NCI-H82 (cell line): Measurements from ENCODE around the gene RCOR3.
"Not testable (repeated sequence)": the region's sequence is repeated elsewhere in the genome, so short reads cannot be mapped to it uniquely, and the experiment has no call there.

ENCODE experiments used
- DNase-seq: peaks from one replicate; lab custom pipeline; 2025; lab: John Stamatoyannopoulos, UW

The RCOR3 gene

DNA sequence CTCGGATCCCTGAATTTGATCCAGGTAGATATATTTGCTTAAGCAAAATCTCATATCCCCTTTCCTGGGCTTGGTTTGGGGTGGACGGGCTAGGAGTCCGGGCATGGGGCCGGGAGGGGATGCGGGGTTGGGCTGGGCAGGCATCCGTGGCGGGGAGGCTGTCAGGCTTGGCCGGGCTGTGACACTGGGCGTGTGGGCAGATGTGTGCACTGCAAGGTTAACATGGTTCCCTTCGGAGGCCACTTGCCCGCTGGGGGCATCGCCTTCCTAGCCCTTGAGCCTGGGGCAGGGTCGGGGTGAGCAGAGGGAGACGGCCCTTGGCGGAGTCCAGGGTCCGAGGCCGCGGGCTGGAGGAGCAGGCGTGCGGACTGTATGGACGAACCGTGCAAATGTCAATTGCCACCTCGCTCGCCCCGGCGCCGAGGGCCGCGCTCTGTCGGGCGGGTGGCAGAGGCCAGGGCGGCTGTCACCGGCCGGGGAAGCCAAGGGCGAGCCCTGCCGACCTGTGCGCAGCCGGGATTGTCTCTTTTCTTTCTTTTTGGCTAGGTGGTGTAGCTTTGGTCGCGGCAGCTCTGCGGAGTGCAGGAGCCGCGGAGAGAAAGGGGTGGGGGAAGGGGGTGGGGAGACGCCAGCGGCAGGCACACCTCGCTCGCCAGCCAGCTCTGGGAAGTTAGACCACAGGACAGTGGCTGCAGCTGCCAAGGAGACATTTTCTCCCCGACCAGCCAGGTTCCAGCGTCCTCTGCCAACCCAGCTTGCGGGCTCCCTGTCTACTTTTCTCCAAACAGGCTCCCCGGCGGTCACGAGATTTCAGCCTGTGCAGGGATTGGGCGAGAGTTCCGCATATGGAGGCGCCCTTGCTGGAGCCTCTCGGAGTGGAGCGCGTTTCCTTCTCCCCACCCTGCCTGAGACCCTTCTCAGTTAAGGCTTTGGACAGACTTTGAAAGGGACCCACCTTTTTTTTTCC lies 1.3 kb downstream of the RCOR3 start:
- DNase-seq, result peak; percentile 89

DNA sequence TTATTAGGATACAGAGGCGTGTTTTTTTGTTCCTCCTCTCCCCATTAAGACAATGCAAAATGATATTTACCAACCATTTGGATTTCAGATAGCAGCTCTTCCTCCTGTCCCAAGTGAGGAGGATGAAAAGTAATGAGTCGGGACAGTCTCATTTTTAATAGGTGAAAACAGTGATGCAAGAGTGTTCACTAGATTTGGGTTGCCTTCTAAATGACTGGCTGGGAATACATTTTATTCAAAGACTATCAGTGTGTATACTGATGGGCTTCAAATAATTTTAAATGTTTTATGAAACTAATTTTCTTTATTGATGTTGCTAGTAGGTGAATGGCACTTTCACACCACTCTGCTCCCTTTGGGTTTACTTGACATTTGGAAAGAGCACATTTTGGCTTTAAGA lies 2.1 kb downstream of the RCOR3 start:
- DNase-seq, result no peak

DNA sequence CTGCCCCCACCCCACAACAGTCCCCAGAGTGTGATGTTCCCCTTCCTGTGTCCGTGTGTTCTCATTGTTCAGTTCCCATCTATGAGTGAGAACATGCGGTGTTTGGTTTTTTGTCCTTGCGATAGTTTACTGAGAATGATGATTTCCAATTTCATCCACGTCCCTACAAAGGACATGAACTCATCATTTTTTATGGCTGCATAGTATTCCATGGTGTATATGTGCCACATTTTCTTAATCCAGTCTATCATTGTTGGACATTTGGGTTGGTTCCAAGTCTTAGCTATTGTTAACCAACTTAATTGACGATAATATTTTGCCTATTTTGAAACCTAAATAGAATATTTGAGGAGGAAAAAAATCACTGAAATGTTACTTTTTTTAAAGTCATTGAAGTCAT lies 3.9 kb downstream of the RCOR3 start:
- not testable (repeated sequence) for DNase-seq

DNA sequence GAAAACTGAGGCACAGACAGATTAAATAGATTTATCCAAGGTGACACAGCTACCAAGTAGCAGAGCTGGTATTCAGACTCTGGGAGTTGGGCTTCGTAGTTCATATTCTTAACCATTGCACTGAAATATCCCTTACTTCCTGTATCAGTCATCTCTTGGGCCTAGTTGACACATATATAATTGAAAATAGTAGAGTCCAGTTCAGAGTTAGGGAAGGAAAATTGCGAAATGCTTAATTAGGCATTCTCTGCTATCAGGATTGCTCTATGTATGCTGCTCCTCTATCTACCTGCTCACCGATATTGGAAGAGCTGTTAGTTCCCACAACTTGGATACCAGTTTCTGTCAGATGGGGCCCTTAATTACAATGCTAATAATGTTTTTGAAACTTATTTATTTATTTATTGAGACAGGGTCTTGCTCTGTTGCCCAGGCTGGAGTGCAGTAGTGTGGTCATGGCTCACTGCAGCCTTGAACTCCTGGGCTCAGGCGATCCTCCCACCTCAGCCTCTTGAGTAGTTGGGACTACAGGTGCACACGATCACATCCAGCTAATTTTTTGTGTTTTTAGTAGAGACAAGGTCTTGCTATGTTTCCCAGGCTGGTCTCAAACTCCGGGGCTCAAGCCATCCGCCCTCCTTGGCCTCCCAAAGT lies 8.2 kb downstream of the RCOR3 start:
- DNase-seq, result no peak

DNA sequence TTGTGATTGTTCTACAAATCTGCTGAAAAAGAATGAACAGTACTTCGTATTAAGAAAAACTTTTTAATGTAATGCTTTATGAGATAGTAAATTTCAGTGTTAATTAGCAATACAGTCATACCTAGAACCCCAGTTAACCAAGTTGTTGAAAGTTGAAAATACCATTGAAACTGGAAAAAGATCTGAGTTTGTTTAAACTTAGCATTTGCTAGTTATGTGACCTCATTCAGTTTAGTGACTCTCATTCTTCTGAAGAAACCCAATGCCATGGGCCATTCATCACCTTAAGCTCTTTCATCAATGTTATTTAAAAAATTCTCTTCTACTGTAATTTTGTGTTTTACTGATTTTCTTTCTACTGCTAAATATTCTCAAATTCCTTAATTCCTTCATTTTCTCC lies 20.2 kb downstream of the RCOR3 start:
- no peak for DNase-seq

DNA sequence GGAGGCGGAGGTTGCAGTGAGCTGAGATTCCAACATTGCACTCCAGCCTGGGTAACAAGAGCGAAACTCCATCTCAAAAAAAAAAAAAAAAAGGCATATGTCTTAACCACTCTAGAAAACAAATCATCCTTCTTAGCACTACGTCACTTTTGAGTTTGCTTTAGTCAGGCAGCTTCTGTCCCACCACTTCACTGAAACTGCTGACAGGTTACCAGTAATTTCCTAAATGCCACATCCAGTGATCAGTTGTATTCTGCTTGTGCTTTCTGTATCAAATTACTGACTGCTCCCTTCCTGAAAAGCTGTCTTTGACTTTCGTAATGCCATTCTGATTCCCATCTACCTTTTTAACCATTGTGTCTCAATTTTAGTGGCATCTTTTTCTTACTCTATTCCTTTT lies 21.7 kb downstream of the RCOR3 start:
- no peak for DNase-seq

DNA sequence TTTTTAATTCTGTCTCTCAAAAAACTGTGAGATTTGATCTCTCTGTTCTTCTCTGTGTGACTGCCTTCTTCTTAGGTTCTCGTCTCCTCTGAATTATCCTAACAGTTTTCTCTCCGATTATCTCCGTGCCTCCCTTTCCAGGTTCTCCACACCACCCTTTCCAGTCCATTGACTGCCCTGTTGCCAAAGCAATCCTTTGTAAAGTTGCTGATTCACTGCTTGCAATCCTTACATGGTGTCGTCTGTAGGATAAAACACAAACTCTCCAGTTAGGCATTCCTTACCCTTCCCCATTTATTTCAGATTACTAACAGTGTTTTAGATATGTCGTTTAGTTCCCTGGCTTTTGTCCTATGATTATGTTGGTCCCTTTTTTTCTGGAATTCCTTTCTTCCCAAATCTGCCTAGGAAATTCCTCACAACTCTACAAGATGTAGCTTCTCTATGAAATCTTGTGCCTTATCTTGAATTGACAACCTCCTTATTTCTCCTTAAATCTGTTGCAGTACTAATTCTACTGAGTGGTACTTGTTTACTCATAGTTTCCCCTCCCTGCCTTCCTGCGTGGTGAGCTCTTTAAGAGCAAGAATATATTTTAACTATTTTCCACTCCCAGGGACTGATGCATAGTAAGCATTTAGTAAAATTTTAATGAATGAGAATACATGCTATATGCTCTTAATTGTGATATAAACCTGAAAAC lies 22.3 kb downstream of the RCOR3 start:
- no peak for DNase-seq

DNA sequence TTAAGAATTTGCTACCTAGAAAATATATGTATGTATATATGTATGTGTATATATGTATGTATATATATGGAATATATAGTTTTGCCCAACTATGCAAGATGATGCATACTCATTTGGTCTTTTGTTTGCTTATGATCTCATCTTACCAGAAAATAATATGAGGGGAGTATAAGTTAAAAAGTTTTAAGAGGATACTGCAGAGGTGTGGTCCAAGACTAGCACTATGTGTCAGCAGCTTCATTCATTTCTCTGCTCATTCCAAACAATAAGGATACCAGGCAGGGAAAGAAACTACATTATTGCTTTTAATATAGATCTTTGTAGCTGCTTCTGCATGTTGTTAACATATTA lies 22.8 kb downstream of the RCOR3 start:
- no peak for DNase-seq

DNA sequence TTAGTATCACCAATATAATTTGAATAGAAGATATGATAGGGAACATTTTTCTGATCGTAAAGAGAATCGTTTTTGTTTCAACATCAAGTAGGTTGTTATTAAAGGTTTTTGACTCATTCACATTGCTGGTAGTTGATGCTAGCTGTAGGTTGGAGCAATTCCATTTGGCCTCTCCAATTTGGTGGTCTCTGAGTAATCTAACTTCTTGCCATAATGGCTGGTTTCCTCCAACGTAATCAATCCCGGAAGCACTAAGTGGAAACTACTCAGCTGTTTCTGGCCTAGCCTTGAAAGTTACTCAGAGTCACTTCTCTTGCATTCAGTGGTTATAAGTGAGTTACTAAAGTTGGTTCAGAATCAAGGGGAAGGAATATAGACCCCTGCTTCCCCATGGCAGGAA lies 26.0 kb downstream of the RCOR3 start:
- no peak for DNase-seq

DNA sequence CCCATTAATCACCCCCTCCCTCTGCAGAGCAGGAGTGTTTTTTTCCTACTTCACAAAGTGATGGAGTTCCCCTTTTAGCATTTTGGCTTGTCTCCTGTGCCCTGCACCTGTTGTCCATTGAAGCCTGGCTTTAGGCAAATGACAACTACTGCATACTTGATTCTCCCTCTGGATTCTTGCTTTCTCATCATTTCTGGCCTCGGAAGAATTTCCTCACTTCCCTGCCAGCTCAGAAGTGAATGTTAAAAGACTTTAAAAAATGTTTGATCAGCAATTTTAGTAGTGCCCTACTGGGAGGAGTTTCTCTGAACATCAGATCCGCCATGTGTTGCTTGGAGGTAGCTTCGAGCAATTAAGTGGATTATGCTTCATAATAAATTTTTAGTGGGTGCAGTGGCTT lies 28.1 kb downstream of the RCOR3 start:
- peak; percentile 79 for DNase-seq

DNA sequence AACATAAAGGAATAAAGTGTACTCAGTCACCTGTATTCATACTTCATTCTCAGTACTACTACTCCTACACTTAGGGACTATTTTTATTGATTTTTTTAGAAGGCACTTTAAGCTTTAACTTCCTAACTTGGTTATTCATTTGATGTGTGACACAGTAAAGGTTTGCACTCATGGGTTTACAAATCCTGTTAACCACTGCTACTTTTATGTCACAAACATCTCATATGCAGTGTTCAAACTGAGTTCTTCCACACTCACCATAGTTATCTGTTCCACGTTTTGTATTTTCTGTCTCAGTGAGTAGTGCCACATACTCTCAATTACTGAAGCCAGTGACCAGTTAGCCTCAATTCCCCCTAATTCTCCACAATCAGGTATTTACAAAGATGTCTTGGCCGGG lies 33.2 kb downstream of the RCOR3 start:
- no peak for DNase-seq

DNA sequence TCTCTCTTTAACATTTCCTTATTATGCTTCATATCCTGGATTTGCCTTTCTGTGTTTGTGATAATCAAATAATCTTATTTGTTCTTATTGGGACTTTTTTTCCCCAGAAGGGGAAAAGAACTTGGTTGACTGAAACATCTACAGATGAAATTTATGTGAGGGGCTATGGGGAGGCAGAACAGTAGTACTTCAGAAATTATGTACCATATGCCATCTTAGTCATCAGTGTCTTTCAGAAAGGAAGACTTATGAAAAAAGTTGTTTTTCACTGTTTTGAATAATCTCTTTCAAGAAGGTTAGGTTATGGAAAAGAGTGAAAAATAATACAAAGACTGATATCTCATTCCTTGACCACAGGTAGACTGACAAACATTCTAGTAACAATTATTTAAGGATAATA lies 37.2 kb downstream of the RCOR3 start:
- no peak for DNase-seq

DNA sequence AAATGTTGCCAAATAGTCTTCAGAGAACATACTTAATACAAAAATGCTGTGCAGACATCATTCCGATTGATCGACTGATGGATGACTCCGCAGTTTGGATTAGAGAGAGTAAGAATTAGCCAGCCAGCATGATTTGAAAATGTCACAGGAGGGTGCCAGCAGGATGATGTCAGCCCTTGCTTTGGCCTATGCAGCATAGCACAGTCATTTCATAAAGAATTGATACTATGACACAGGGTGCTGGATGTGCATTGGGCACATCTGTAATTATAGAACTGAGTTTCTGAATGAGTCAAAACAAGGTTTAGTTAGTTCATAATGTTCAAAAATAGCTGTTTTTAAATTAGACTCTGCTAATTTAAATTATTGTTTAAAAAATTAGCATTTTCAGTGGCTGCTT lies 45.9 kb downstream of the RCOR3 start:
- DNase-seq, result no peak

DNA sequence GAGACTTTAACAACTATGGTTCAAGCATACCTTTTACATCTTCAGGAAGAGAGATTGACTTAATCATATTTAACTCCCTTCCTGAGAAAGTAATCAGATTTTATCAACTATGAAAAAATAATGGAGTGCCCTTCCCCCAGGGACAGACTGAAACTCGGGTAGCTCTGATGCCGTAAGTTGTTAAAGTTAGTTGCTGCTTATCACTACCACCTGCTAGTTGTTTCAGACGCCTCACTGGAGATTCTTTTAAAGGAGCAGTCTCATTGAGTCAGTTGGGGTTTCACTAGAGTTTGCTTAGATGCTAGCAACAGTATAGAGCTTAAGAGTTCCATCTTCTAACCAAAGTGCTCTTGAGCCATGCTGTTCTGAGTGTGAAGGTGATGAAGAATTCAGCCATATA lies 50.5 kb downstream of the RCOR3 start:
- DNase-seq, result no peak

DNA sequence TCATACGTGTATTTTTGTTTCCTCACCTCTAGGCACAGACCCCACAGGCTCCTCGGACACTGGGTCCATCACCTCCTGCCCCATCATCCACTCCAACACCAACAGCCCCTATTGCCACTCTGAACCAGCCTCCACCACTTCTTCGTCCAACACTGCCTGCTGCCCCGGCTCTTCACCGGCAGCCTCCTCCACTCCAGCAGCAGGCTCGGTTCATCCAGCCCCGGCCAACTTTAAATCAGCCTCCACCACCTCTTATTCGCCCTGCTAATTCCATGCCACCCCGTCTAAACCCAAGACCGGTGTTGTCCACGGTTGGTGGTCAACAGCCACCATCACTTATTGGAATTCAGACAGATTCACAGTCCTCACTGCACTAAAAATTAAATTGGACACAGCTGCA lies 54.2 kb downstream of the RCOR3 start:
- DNase-seq, result no peak

DNA sequence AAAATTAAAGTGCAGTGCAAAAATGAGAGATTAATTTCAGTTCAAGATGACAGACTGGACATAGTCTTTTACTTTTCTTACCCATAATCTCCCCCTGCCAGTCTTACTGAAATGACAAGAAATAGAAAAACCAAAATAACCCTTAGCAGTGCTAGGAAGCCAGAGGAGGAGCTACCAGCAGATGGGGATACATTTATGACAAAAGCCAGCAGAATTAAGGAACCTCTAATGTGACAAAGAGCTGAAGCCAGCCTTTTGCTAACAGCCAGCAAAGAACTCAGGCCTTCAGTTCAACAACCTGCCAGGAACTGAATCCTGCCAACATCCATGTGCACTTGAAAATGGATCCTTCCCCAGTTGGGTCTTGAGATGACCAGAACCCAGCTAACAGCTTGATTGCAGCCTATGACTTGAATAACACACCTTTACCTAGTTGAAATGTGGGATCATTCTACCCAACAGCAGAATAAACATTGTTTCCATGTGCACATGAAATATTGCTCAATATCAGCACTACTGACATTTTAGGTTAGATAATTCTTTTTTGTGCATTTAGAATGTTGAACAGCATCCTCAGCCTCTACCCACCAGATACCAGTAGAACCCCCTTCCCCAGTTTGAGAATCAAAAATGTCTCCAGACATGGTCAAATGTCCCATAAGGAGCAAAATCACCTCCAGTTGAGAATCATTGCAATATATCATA lies 59.6 kb downstream of the RCOR3 start:
- no peak for DNase-seq

DNA sequence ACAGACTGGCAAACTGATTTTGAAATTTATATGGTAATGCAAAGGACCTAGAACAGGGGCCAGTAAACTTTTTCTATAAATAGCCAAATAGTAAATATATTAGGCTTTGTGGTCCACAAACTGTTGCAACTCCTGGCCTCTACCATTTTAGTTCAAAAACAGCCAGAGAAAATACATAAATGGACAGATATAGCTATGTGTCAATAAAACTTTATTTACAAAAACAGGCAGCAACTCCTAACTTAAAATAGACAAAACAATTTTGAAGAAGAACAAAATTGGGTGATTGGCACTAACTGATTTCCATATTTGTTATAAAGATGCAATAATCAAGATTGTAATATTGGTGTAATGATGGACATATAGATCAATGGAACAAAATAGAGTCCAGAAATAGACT lies 60.7 kb downstream of the RCOR3 start:
- no peak for DNase-seq

DNA sequence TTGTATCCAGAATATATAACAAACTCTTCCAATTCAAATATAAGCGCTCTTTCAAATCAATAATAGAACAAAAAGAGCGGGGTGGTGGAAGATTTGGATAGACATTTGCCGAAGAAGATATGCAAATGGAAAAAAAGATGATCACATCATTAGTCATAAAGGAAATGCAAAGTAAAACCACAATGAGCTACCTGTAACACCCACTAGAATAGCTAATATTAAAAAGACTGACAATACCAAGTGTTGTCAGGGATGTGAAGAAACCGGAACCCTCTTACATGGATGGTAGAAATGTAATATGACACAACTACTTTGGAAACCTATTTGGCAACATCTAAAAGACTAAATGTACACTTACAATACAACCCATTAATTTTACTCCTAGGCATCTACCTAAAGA lies 61.8 kb downstream of the RCOR3 start:
- no peak for DNase-seq

DNA sequence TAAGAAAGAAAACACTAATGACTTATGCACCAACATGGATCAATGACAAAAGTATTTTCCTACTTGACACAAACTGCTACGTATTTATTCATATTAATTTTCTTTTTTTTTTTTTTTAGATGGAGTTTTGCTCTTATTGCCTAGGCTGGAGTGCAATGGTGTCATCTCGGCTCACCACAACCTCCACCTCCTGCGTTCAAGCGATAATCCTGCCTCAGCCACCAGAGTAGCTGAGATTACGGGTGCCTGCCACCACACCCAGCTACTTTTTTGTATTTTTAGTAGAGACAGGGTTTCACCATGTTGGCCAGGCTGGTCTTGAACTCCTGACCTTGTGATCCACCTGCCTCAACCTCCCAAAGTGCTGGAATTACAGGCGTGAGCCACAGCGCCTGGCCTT lies 62.5 kb downstream of the RCOR3 start:
- not testable (repeated sequence) for DNase-seq

DNA sequence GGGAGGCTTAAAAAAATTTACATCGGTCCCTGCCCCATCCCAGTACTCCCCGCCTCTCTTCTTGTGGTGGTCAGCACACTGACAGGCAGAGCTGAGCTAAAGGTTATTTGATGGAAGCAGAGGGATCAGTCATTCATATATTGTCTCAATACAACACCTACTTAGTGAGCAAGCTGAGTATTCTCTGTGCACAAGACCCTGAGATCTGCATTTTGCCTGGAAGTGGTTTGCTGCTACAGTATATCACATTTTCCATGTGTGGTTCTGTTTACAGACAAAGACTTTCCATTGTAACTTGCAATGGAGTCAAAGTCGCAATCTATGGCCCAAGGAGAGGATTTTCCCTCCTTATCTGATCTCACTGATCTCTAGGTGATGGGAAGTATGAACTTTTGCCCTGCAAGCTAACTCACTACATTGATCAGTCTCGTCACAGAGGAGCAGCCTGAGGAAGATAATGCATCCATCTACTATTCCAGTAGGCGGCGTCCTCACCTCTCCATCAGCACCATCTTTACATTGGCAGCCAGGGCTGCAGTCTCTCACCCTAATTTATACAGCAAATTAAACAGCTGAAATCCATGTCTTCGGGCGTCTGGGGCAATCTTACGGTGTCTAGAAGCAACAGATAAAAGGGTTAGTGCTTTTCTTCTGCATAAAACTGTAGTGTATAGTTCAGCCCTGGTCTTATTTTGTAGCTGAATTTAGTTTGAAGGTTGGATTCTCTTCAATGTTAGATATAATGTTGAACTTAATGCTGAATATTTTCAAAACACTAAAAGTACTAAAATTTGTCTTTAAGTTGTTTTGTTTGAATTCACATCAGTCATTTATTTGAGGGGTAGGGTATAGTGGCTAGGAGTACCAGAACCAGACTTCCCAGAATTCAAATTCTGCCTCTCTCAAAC lies 64.2 kb downstream of the RCOR3 start:
- peak; percentile 91 for DNase-seq
